Measurements from ENCODE around the gene HSPA4L. TPM values are rescaled to one million over a fixed set of nuclear protein-coding genes. Genes with fewer than 3 reads are reported as not detected.

The HSPA4L gene
- total and polyA plus RNA-seq, 2 donors (not counting 1 experiment from before 2014, with no cell fraction given): not detected

- no peak for ATAC-seq (ENCODE audit: low read depth)
Observed at GRCh38 chr4:127756906-127757305, 25.2 kb upstream of the HSPA4L start.

GRCh38 chr4:127759228-127759820 is 22.8 kb upstream of the HSPA4L start:
- Mint-ChIP-seq H3K9me3 (ENCODE audit: insufficient read depth) (peaks cover 2% of the 10 kb centered on the region), H3K27me3 (peaks cover 3% of the 10 kb centered on the region), H3K27ac (no peak overlapping the region), H3K4me3 (no peak overlapping the region), H3K4me1 (no peaks in the 10 kb centered on the region)
- ATAC-seq (ENCODE audit: low read depth): no peak
- POLR2A ChIA-PET: no interaction called here
- Histone ChIP-seq H3K27ac (ENCODE audit: low read length in 2 of 2) (no peak overlapping the region), H3K4me3 (ENCODE audit: control extremely low read depth in 1 of 5, extremely low read depth in 1 of 5, insufficient read depth in 1 of 5, low read depth in 2 of 5, low read length in 4 of 5) (no peak overlapping the region), H3K27me3 (replicated peaks in 1 of 4; ENCODE audit: control extremely low read depth in 1 of 4, control insufficient read depth in 3 of 4, insufficient read depth in 4 of 4, low read length in 3 of 4) (no peaks in the 10 kb centered on the region), H3K9ac (ENCODE audit: low read length) (no peak overlapping the region), H3K4me2 (replicated peaks; ENCODE audit: low read depth, low read length, poor library complexity, severe bottlenecking) (no peak overlapping the region), H3K79me2 (ENCODE audit: control insufficient read depth, insufficient read depth, low read length) (no peaks in the 10 kb centered on the region), H3K4me1 (ENCODE audit: control insufficient read depth in 2 of 2, insufficient read depth in 2 of 2, low read length in 2 of 2) (no peaks in the 10 kb centered on the region), H3K9me3 (ENCODE audit: control extremely low read depth in 1 of 3, control insufficient read depth in 2 of 3, insufficient read depth in 1 of 3, low read length in 2 of 3) (peaks cover 0 to 2% (median 2%) of the 10 kb centered on the region in 3 donors), H2AFZ (ENCODE audit: insufficient read depth, low read depth, low read length, poor library complexity, severe bottlenecking) (no peak overlapping the region), H4K20me1 (ENCODE audit: control insufficient read depth, insufficient read depth, low read length, poor library complexity, severe bottlenecking) (no peaks in the 10 kb centered on the region), H3K36me3 (replicated peaks in 1 of 2; ENCODE audit: control extremely low read depth in 1 of 2, control insufficient read depth in 1 of 2, extremely low read depth in 1 of 2, insufficient read depth in 2 of 2, low read length in 1 of 2) (no peaks in the 10 kb centered on the region)
- DNase-seq: no peak
- TF ChIP-seq CTCF (IDR thresholded peaks at IDR 0.05) (no peak), EZH2 (IDR thresholded peaks at IDR 0.05; ENCODE audit: borderline replicate concordance, insufficient read depth, low read depth, low read length, poor library complexity, severe bottlenecking) (no peak)
- CTCF ChIA-PET: no interaction called here
- no CpG with 5 or more reads among the region's 2 CpGs for WGBS (ENCODE audit: insufficient coverage)
- intact Hi-C loops (cut with micrococcal nuclease): no loop called here

More at GRCh38 chr4:127756906-127757305, 25.2 kb upstream of the HSPA4L start:
- Histone ChIP-seq H4K20me1 (ENCODE audit: control insufficient read depth, insufficient read depth, low read length, poor library complexity, severe bottlenecking) (no peaks in the 10 kb centered on the region), H3K36me3 (replicated peaks in 1 of 2; ENCODE audit: control extremely low read depth in 1 of 2, control insufficient read depth in 1 of 2, extremely low read depth in 1 of 2, insufficient read depth in 2 of 2, low read length in 1 of 2) (no peaks in the 10 kb centered on the region), H3K9ac (ENCODE audit: low read length) (no peak overlapping the region), H2AFZ (ENCODE audit: insufficient read depth, low read depth, low read length, poor library complexity, severe bottlenecking) (no peak overlapping the region), H3K4me3 (ENCODE audit: control extremely low read depth in 1 of 5, extremely low read depth in 1 of 5, insufficient read depth in 1 of 5, low read depth in 2 of 5, low read length in 4 of 5) (no peak overlapping the region), H3K27ac (ENCODE audit: low read length in 2 of 2) (no peak overlapping the region), H3K79me2 (ENCODE audit: control insufficient read depth, insufficient read depth, low read length) (no peaks in the 10 kb centered on the region), H3K27me3 (replicated peaks in 1 of 4; ENCODE audit: control extremely low read depth in 1 of 4, control insufficient read depth in 3 of 4, insufficient read depth in 4 of 4, low read length in 3 of 4) (no peaks in the 10 kb centered on the region), H3K4me2 (replicated peaks; ENCODE audit: low read depth, low read length, poor library complexity, severe bottlenecking) (no peak overlapping the region), H3K4me1 (ENCODE audit: control insufficient read depth in 2 of 2, insufficient read depth in 2 of 2, low read length in 2 of 2) (no peaks in the 10 kb centered on the region), H3K9me3 (ENCODE audit: control extremely low read depth in 1 of 3, control insufficient read depth in 2 of 3, insufficient read depth in 1 of 3, low read length in 2 of 3) (peaks cover 0 to 2% (median 2%) of the 10 kb centered on the region in 3 donors)
- no peak for DNase-seq
- no CpG with 5 or more reads among the region's 2 CpGs for WGBS (ENCODE audit: insufficient coverage)
- peaks cover 3% of the 10 kb centered on the region for H3K27me3 Mint-ChIP-seq
- TF ChIP-seq CTCF (IDR thresholded peaks at IDR 0.05) (no peak), EZH2 (IDR thresholded peaks at IDR 0.05; ENCODE audit: borderline replicate concordance, insufficient read depth, low read depth, low read length, poor library complexity, severe bottlenecking) (no peak)
- H3K9me3 Mint-ChIP-seq (ENCODE audit: insufficient read depth): peaks cover 2% of the 10 kb centered on the region
- no peak overlapping the region for H3K4me3 Mint-ChIP-seq
- no peak overlapping the region for H3K27ac Mint-ChIP-seq
- no peaks in the 10 kb centered on the region for H3K4me1 Mint-ChIP-seq
- ChIA-PET CTCF (no interaction called here), POLR2A (no interaction called here)
- intact Hi-C loops (cut with micrococcal nuclease): no loop called here
